ENCODE results near the gene RPS10. TPM values are rescaled to one million over a fixed set of nuclear protein-coding genes. Genes with fewer than 3 reads are reported as not detected.

The RPS10 gene
- total RNA-seq, 1 experiment from 2014 or later = 1,363 TPM

GRCh38 chr6:34392497-34393190, 33.2 kb downstream of the RPS10 start, which contains the start of gene NUDT3:
Gene NUDT3 (minus strand): TSS chr6:34392669. CDS start chr6:34392362, 307 bp downstream.
- no peak; the same call in 1 of the 2 replicates for TF ChIP-seq POLR2AphosphoS5 (IDR thresholded peaks at IDR 0.05; ENCODE audit: low read depth, low read length)
- TF ChIP-seq TCF7L2 (IDR thresholded peaks at IDR 0.05; ENCODE audit: low read depth, low read length) = 0 out of 2 replicates have a peak, but pooled peaks have one; percentile 27
- TF ChIP-seq SIN3A (IDR thresholded peaks at IDR 0.05; ENCODE audit: borderline replicate concordance, insufficient read depth, low read depth, low read length) = no peak
- TF ChIP-seq CTCF (IDR thresholded peaks at IDR 0.05) = peak; percentile 90
- 0 out of 4 replicates have a peak, but pooled peaks of 1 of the 2 experiments have one; percentile 69 for TF ChIP-seq REST (IDR thresholded peaks at IDR 0.05; ENCODE audit: insufficient read depth in 1 of 2, low read depth in 2 of 2, low read length in 1 of 2)
- ATAC-seq = peak; percentile 93
- no peaks in the 10 kb centered on the region for H3K27me3 ChIP-seq (ENCODE audit: control insufficient read depth, insufficient read depth, low read length)
- intact Hi-C loops (cut with micrococcal nuclease; ENCODE audit: unreplicated experiment) (no loop called here), in situ Hi-C loops (cut with HindIII; ENCODE audit: low pct_unique_long_range_greater_than_20kb, low sequenced_read_pairs) (no loop called here)
- peaks cover 3% of the 10 kb centered on the region; the same call in 1 of the 2 replicates for H3K9me3 ChIP-seq (ENCODE audit: control insufficient read depth, insufficient read depth, low read depth, low read length)
- peak; percentile 81 for DNase-seq (ENCODE audit: low read depth, low spot score)
- peak within 1 kb of the TSS; percentile 94 for H3K27ac ChIP-seq (ENCODE audit: low read length)
- H3K4me1 ChIP-seq (ENCODE audit: control insufficient read depth, insufficient read depth, low read length) = peaks cover 22% of the 10 kb centered on the region
- POLR2A ChIA-PET = interaction anchor here (0.6 to 0.7 kb wide), 2 partner anchors 9 to 51 kb away, joined by 3 read pairs; no protein-coding TSS in a partner anchor
- H3K4me3 ChIP-seq (ENCODE audit: low read depth in 2 of 2, low read length in 2 of 2) = peak within 1 kb of the TSS; percentile 80 to 81
- no TSS peak for BruUV-seq (replicated peaks)
- H3K36me3 ChIP-seq (ENCODE audit: control insufficient read depth, insufficient read depth, low read length) = no peaks in the 10 kb centered on the region
- CTCF ChIA-PET = interaction anchor here (0.6 kb wide), 2 partner anchors 22 to 151 kb away, joined by 3 to 4 read pairs; no protein-coding TSS in a partner anchor

GRCh38 chr6:34391786-34392496, 33.9 kb downstream of the RPS10 start:
- no peaks in the 10 kb centered on the region for H3K27me3 ChIP-seq (ENCODE audit: control insufficient read depth, insufficient read depth, low read length)
- peaks cover 3% of the 10 kb centered on the region; the same call in 1 of the 2 replicates for H3K9me3 ChIP-seq (ENCODE audit: control insufficient read depth, insufficient read depth, low read depth, low read length)
- DNase-seq (ENCODE audit: low read depth, low spot score) (no peak), ATAC-seq (peak; percentile 78)
- H3K36me3 ChIP-seq (ENCODE audit: control insufficient read depth, insufficient read depth, low read length) = no peaks in the 10 kb centered on the region
- intact Hi-C loops (cut with micrococcal nuclease; ENCODE audit: unreplicated experiment) = no loop called here
- TF ChIP-seq POLR2AphosphoS5 (IDR thresholded peaks at IDR 0.05; ENCODE audit: low read depth, low read length) (no peak), SIN3A (IDR thresholded peaks at IDR 0.05; ENCODE audit: borderline replicate concordance, insufficient read depth, low read depth, low read length) (0 out of 2 replicates have a peak, but pooled peaks have one; percentile 65), CTCF (IDR thresholded peaks at IDR 0.05) (no peak), TCF7L2 (IDR thresholded peaks at IDR 0.05; ENCODE audit: low read depth, low read length) (peak; percentile 88), REST (IDR thresholded peaks at IDR 0.05; ENCODE audit: insufficient read depth in 1 of 2, low read depth in 2 of 2, low read length in 1 of 2) (0 out of 4 replicates have a peak, but pooled peaks of 1 of the 2 experiments have one; percentile 23)
- H3K4me3 ChIP-seq (ENCODE audit: low read depth in 2 of 2, low read length in 2 of 2) = peak overlapping the region; percentile 68 to 81
- ChIA-PET POLR2A (interaction anchor here (0.6 to 0.7 kb wide), 3 partner anchors 10 to 50 kb away, joined by 3 to 7 read pairs (median 3); no protein-coding TSS in a partner anchor), CTCF (interaction anchor here (0.6 kb wide), 2 partner anchors 146 to 150 kb away, joined by 3 to 4 read pairs; no protein-coding TSS in a partner anchor)
- in situ Hi-C loops (cut with HindIII; ENCODE audit: low pct_unique_long_range_greater_than_20kb, low sequenced_read_pairs) = no loop called here
- peak overlapping the region; percentile 94 for H3K27ac ChIP-seq (ENCODE audit: low read length)
- no TSS peak for BruUV-seq (replicated peaks)
- peaks cover 28% of the 10 kb centered on the region for H3K4me1 ChIP-seq (ENCODE audit: control insufficient read depth, insufficient read depth, low read length)

Measured in Panc1 (cell line).